ENCODE data around the gene UNC93B1.

The UNC93B1 gene, protein sequence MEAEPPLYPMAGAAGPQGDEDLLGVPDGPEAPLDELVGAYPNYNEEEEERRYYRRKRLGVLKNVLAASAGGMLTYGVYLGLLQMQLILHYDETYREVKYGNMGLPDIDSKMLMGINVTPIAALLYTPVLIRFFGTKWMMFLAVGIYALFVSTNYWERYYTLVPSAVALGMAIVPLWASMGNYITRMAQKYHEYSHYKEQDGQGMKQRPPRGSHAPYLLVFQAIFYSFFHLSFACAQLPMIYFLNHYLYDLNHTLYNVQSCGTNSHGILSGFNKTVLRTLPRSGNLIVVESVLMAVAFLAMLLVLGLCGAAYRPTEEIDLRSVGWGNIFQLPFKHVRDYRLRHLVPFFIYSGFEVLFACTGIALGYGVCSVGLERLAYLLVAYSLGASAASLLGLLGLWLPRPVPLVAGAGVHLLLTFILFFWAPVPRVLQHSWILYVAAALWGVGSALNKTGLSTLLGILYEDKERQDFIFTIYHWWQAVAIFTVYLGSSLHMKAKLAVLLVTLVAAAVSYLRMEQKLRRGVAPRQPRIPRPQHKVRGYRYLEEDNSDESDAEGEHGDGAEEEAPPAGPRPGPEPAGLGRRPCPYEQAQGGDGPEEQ

DNA sequence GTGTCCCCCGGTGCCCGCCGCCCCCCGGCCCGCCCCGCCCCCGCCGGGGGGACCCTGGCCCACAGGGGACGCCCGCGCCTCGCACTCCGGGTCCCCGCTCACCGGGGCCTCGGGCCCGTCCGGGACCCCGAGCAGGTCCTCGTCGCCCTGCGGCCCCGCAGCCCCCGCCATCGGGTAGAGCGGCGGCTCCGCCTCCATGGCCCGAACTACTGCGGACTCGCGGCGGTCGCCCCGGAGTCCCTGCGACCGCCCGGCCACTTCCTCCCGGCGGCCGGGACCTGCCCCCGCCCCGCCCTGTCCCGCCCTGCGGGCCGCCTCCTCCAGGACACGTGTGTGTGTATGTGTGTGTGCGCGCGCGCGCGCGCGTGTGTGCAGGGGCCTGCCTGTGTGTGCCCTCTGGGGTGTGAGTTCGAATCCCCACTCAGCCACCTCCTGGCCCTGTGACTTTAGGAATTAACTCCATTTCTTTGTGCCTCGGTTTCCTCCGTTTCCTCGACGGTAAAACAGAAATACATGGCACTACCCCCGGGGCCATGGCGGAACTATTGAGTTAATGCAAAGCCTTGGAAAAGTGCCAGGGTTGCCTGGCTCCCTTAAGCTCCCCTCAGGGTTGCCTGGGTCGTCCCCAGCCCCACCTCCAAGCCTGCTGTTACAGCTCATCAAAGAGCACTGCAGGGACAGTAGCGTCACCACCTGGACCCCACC is at the start of gene UNC93B1:
TSS of gene UNC93B1 (minus strand) at position 252 of the 705 bp plus-strand sequence. CDS start at position 198, 54 bp downstream.
- TF ChIP-seq ZBTB7A (IDR thresholded peaks at IDR 0.05; ENCODE audit: low read depth) (no peak), YY1 (IDR thresholded peaks at IDR 0.05; ENCODE audit: low read depth) (no peak), TEAD4 (IDR thresholded peaks at IDR 0.05) (no peak), FOXM1 (IDR thresholded peaks at IDR 0.05; ENCODE audit: borderline replicate concordance, low read depth) (no peak), RAD21 (IDR thresholded peaks at IDR 0.05; ENCODE audit: low read depth) (no peak), EP300 (IDR thresholded peaks at IDR 0.05; ENCODE audit: borderline replicate concordance) (0 out of 2 replicates have a peak, but pooled peaks have one; percentile 29), TCF12 (IDR thresholded peaks at IDR 0.05; ENCODE audit: low read depth) (0 out of 2 replicates have a peak, but pooled peaks have one; percentile 24), CREB1 (IDR thresholded peaks at IDR 0.05; ENCODE audit: low read depth) (peak; percentile 20; the same call in 1 of the 2 replicates), CEBPB (IDR thresholded peaks at IDR 0.05) (no peak), EGR1 (IDR thresholded peaks at IDR 0.05) (0 out of 2 replicates have a peak, but pooled peaks have one; percentile 28), NFIC (IDR thresholded peaks at IDR 0.05) (no peak), TAF1 (IDR thresholded peaks at IDR 0.05; ENCODE audit: low read depth) (0 out of 2 replicates have a peak, but pooled peaks have one; percentile 48)
- TF ChIP-seq, protein P1, sequence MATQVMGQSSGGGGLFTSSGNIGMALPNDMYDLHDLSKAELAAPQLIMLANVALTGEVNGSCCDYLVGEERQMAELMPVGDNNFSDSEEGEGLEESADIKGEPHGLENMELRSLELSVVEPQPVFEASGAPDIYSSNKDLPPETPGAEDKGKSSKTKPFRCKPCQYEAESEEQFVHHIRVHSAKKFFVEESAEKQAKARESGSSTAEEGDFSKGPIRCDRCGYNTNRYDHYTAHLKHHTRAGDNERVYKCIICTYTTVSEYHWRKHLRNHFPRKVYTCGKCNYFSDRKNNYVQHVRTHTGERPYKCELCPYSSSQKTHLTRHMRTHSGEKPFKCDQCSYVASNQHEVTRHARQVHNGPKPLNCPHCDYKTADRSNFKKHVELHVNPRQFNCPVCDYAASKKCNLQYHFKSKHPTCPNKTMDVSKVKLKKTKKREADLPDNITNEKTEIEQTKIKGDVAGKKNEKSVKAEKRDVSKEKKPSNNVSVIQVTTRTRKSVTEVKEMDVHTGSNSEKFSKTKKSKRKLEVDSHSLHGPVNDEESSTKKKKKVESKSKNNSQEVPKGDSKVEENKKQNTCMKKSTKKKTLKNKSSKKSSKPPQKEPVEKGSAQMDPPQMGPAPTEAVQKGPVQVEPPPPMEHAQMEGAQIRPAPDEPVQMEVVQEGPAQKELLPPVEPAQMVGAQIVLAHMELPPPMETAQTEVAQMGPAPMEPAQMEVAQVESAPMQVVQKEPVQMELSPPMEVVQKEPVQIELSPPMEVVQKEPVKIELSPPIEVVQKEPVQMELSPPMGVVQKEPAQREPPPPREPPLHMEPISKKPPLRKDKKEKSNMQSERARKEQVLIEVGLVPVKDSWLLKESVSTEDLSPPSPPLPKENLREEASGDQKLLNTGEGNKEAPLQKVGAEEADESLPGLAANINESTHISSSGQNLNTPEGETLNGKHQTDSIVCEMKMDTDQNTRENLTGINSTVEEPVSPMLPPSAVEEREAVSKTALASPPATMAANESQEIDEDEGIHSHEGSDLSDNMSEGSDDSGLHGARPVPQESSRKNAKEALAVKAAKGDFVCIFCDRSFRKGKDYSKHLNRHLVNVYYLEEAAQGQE (IDR thresholded peaks at IDR 0.05; ENCODE audit: low read depth): no peak
- TF ChIP-seq, protein P2, sequence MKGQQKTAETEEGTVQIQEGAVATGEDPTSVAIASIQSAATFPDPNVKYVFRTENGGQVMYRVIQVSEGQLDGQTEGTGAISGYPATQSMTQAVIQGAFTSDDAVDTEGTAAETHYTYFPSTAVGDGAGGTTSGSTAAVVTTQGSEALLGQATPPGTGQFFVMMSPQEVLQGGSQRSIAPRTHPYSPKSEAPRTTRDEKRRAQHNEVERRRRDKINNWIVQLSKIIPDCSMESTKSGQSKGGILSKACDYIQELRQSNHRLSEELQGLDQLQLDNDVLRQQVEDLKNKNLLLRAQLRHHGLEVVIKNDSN (IDR thresholded peaks at IDR 0.05): peak; percentile 77
- TF ChIP-seq, protein P3, sequence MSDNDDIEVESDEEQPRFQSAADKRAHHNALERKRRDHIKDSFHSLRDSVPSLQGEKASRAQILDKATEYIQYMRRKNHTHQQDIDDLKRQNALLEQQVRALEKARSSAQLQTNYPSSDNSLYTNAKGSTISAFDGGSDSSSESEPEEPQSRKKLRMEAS (IDR thresholded peaks at IDR 0.05): peak; percentile 73

DNA sequence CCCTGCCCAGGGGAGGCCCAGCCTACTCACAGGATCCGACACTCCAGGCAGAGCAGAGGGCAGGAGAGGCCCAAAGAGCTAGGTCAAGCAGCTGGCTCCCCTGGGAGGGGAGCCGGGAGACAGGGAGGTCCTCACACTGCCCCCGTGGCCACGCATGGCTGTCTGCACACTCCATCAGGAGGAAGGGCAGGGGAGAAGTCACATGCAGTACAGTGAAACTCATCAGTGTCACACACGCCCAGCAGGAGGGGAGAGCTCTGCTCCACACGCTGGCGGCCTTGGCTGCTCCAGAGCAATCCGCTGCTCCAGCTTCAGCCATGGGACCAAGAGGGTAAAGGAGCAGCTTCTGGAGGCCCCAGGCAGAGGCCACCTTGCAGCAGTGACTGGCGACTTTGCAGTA is 49.2 kb upstream of the UNC93B1 start:
- TF ChIP-seq CEBPB (IDR thresholded peaks at IDR 0.05): no peak
- TF ChIP-seq, protein P2 (IDR thresholded peaks at IDR 0.05): no peak

DNA sequence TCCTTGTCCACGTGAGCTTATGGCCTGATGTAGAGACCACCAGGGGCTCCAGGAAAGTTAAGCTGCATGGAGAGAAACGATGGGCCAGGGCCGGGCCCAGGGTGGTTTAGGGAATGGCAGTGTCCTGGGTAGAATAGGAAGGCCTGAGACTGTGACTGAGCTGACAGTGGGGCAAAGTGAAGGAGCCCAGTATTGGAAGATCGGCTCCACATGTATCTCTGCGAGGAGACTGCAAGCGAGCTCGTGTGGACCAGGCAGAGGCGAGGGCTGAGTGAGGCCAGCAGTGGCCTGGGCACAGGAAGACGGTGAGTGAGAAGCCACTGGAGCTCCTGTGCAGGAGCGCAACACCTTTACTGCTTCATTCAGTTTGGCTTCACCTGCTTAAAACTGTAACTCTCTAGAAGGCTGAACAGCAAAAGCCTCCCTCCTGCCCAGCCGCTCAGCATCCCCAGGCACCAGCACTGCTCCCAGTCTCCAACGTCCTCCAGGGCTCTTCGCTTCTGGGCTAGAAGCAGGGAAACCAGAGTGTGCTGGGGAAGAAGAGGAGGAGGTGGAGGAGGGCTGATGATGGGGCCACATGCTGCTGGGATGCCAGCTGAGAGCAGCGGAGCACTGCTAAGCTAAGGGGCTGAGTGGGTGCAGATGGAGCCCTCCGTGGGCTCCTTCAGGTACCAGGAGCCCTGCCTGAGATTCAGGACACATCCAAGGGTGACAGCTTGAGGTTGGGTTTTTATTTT is 48.4 kb upstream of the UNC93B1 start:
- no peak for TF ChIP-seq FOXM1 (IDR thresholded peaks at IDR 0.05; ENCODE audit: borderline replicate concordance, low read depth)
- TF ChIP-seq, protein P1 (IDR thresholded peaks at IDR 0.05; ENCODE audit: low read depth): no peak
- TF ChIP-seq CEBPB (IDR thresholded peaks at IDR 0.05): no peak
- TF ChIP-seq EP300 (IDR thresholded peaks at IDR 0.05; ENCODE audit: borderline replicate concordance): no peak
- no peak for TF ChIP-seq EGR1 (IDR thresholded peaks at IDR 0.05)
- TF ChIP-seq TCF12 (IDR thresholded peaks at IDR 0.05; ENCODE audit: low read depth): no peak
- no peak for TF ChIP-seq YY1 (IDR thresholded peaks at IDR 0.05; ENCODE audit: low read depth)
- TF ChIP-seq CREB1 (IDR thresholded peaks at IDR 0.05; ENCODE audit: low read depth): no peak
- TF ChIP-seq TEAD4 (IDR thresholded peaks at IDR 0.05): no peak
- no peak for TF ChIP-seq RAD21 (IDR thresholded peaks at IDR 0.05; ENCODE audit: low read depth)
- TF ChIP-seq ZBTB7A (IDR thresholded peaks at IDR 0.05; ENCODE audit: low read depth): no peak
- TF ChIP-seq, protein P2 (IDR thresholded peaks at IDR 0.05): no peak
- no peak for TF ChIP-seq NFIC (IDR thresholded peaks at IDR 0.05)
- no peak for TF ChIP-seq TAF1 (IDR thresholded peaks at IDR 0.05; ENCODE audit: low read depth)
- TF ChIP-seq, protein P3 (IDR thresholded peaks at IDR 0.05): no peak

Measured in Ishikawa (cell line).